Activated CD4-positive, alpha-beta T cell treated with anti-CD3 and anti-CD28 coated beads for 4 hours (primary cell): ENCODE data around the gene SH3PXD2B.

ENCODE experiments used
- DNase-seq, 2 donors: peaks; one replicate each; pipeline ENCODE4 v3.0.0-alpha.2; 2020

Gene SH3PXD2B

GRCh38 chr5:172436078-172436878, 18.0 kb downstream of the SH3PXD2B start:
- no peak for DNase-seq

GRCh38 chr5:172435362-172436077, 18.8 kb downstream of the SH3PXD2B start:
- DNase-seq = no peak

GRCh38 chr5:172434251-172434650, 20.1 kb downstream of the SH3PXD2B start:
- no peak for DNase-seq

GRCh38 chr5:172433513-172433912, 20.8 kb downstream of the SH3PXD2B start:
- DNase-seq = no peak

GRCh38 chr5:172433071-172433470, 21.3 kb downstream of the SH3PXD2B start:
- no peak for DNase-seq

- no peak for DNase-seq
Observed at GRCh38 chr5:172430354-172430753, 24.0 kb downstream of the SH3PXD2B start.

- DNase-seq = no peak
Observed at GRCh38 chr5:172429201-172429940, 25.0 kb downstream of the SH3PXD2B start.

- DNase-seq = no peak
Observed at GRCh38 chr5:172428224-172429166, 25.8 kb downstream of the SH3PXD2B start.

- DNase-seq = no peak
Observed at GRCh38 chr5:172427202-172427601, 27.1 kb downstream of the SH3PXD2B start.

GRCh38 chr5:172426086-172426485, 28.2 kb downstream of the SH3PXD2B start:
- DNase-seq = no peak

- no peak for DNase-seq
Observed at GRCh38 chr5:172425402-172425801, 28.9 kb downstream of the SH3PXD2B start.

- no peak for DNase-seq
Observed at GRCh38 chr5:172424808-172425207, 29.5 kb downstream of the SH3PXD2B start.

GRCh38 chr5:172424111-172424490, 30.2 kb downstream of the SH3PXD2B start:
- DNase-seq = no peak

GRCh38 chr5:172423379-172424110, 30.8 kb downstream of the SH3PXD2B start:
- no peak for DNase-seq

GRCh38 chr5:172422255-172422654, 32.1 kb downstream of the SH3PXD2B start:
- DNase-seq = no peak

GRCh38 chr5:172421020-172421419, 33.3 kb downstream of the SH3PXD2B start:
- DNase-seq = no peak

- no peak for DNase-seq
Observed at GRCh38 chr5:172420235-172420939, 33.9 kb downstream of the SH3PXD2B start.

GRCh38 chr5:172418862-172419814, 35.2 kb downstream of the SH3PXD2B start:
- no peak for DNase-seq

GRCh38 chr5:172417983-172418630, 36.2 kb downstream of the SH3PXD2B start:
- DNase-seq = no peak
